Measurements from ENCODE around the gene ZNF133.

Gene ZNF133

GRCh38 chr20:18359854-18360253 lies 71.5 kb downstream of the ZNF133 start:
- TF ChIP-seq CTCF (IDR thresholded peaks at IDR 0.05; ENCODE audit: insufficient read depth, low read length, poor library complexity, severe bottlenecking), result no peak
- no peaks in the 10 kb centered on the region for H3K36me3 ChIP-seq (ENCODE audit: control insufficient read depth, insufficient read depth, low read length)
- no peaks in the 10 kb centered on the region; the same call in 1 of the 2 replicates for H3K27me3 ChIP-seq (replicated peaks; ENCODE audit: control insufficient read depth, insufficient read depth, low read length)
- H3K4me3 ChIP-seq (replicated peaks; ENCODE audit: low read depth, low read length), result no peak overlapping the region
- no peak for DNase-seq (ENCODE audit: extremely low read depth, insufficient read length)

- Histone ChIP-seq H3K27me3 (replicated peaks; ENCODE audit: control insufficient read depth, insufficient read depth, low read length) (no peaks in the 10 kb centered on the region; the same call in 1 of the 2 replicates), H3K4me3 (replicated peaks; ENCODE audit: low read depth, low read length) (no peak overlapping the region), H3K36me3 (ENCODE audit: control insufficient read depth, insufficient read depth, low read length) (no peaks in the 10 kb centered on the region)
- TF ChIP-seq CTCF (IDR thresholded peaks at IDR 0.05; ENCODE audit: insufficient read depth, low read length, poor library complexity, severe bottlenecking), result no peak
- DNase-seq (ENCODE audit: extremely low read depth, insufficient read length), result no peak
Measured at GRCh38 chr20:18360635-18361034, 72.3 kb downstream of the ZNF133 start.

DNA sequence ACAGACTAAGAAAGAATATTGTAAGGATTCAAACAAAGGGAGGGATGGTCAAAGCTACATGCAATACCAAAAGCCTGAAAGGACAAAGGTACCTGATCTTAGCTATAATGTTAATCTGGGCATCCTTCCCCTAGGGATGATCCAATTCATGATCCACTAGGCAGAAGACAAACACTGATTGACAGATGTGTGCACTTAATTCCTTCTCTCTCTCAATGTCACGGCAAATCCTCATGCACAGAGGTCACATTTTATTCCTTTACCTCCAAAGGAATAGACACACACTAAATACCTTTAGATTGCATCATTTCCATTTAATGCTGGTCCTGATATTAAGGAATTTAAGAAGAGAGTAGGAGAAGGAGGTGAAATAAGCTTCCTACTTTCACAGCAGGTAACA lies 73.4 kb downstream of the ZNF133 start:
- TF ChIP-seq CTCF (IDR thresholded peaks at IDR 0.05; ENCODE audit: insufficient read depth, low read length, poor library complexity, severe bottlenecking), result no peak
- Histone ChIP-seq H3K4me3 (replicated peaks; ENCODE audit: low read depth, low read length) (no peak overlapping the region), H3K27me3 (replicated peaks; ENCODE audit: control insufficient read depth, insufficient read depth, low read length) (no peaks in the 10 kb centered on the region; the same call in 1 of the 2 replicates), H3K36me3 (ENCODE audit: control insufficient read depth, insufficient read depth, low read length) (no peaks in the 10 kb centered on the region)
- DNase-seq (ENCODE audit: extremely low read depth, insufficient read length), result no peak

DNA sequence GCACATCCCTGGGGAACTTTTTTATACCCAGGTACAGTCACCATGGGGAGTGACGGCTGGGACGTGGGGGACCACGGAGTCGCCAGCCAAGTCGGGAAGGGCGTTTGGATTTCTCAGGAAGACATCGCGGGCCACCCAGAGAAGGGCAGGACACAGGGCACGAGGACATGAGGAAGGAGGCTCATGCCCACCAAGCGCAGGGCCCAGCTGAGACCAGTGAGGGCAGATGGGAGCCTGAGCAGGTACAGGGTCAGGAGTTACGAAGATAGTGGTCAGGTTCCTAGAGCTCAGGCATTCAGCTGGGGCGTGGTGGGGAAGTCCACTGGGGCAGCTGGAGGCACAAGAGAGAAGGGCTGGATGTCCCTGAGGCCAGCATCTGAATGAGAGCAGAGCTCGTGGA lies 74.6 kb downstream of the ZNF133 start:
- Histone ChIP-seq H3K4me3 (replicated peaks; ENCODE audit: low read depth, low read length) (no peak overlapping the region), H3K27me3 (replicated peaks; ENCODE audit: control insufficient read depth, insufficient read depth, low read length) (no peaks in the 10 kb centered on the region), H3K36me3 (ENCODE audit: control insufficient read depth, insufficient read depth, low read length) (no peaks in the 10 kb centered on the region)
- no peak for TF ChIP-seq CTCF (IDR thresholded peaks at IDR 0.05; ENCODE audit: insufficient read depth, low read length, poor library complexity, severe bottlenecking)
- no peak for DNase-seq (ENCODE audit: extremely low read depth, insufficient read length)

- Histone ChIP-seq H3K36me3 (ENCODE audit: control insufficient read depth, insufficient read depth, low read length) (no peaks in the 10 kb centered on the region), H3K27me3 (replicated peaks; ENCODE audit: control insufficient read depth, insufficient read depth, low read length) (no peaks in the 10 kb centered on the region), H3K4me3 (replicated peaks; ENCODE audit: low read depth, low read length) (no peak overlapping the region)
- no peak for TF ChIP-seq CTCF (IDR thresholded peaks at IDR 0.05; ENCODE audit: insufficient read depth, low read length, poor library complexity, severe bottlenecking)
- DNase-seq (ENCODE audit: extremely low read depth, insufficient read length), result no peak
Measured at GRCh38 chr20:18363708-18364107, 75.4 kb downstream of the ZNF133 start.

DNA sequence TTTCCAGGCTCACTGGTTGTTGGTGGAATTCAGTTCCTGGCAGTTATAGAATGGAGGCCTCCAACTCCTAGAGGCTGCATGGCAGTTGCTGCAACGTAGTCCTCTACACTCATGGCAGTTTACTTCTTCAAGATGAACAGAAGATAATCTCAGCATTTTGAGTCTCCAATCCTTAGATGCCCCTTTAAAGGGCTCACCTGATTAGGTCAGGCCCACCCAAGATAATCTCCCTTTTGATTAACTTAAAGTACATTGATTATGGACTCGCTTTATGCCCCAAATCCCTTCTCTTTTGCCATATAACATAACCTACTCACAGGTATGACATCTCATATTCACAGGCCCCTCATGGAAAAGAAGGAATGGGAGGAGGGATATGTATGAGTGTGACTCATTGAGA lies 76.4 kb downstream of the ZNF133 start:
- TF ChIP-seq CTCF (IDR thresholded peaks at IDR 0.05; ENCODE audit: insufficient read depth, low read length, poor library complexity, severe bottlenecking), result no peak
- H3K27me3 ChIP-seq (replicated peaks; ENCODE audit: control insufficient read depth, insufficient read depth, low read length), result no peaks in the 10 kb centered on the region
- no peaks in the 10 kb centered on the region for H3K36me3 ChIP-seq (ENCODE audit: control insufficient read depth, insufficient read depth, low read length)
- H3K4me3 ChIP-seq (replicated peaks; ENCODE audit: low read depth, low read length), result no peak overlapping the region
- DNase-seq (ENCODE audit: extremely low read depth, insufficient read length), result no peak
